Smooth muscle cell (in vitro differentiated cells): Measurements from ENCODE around the gene ZNF516. TPM values are rescaled to one million over a fixed set of nuclear protein-coding genes. Genes with fewer than 3 reads are reported as not detected.

Experiments
- DNase-seq: peaks from one replicate; lab custom pipeline; 2025; ENCODE audit not compliant: unreplicated experiment; lab: John Stamatoyannopoulos, UW
- H2AFZ ChIP-seq: fragments of 200-600 bp; sonication (generic); 2 replicates; pipeline ENCODE4 v1.6.0; 2016; ENCODE audit warnings: antibody characterized with exemption, low read depth, mild to moderate bottlenecking
- H3F3A ChIP-seq: fragments of 200-600 bp; sonication (generic); 2 replicates; pipeline ENCODE4 v1.6.0; 2017; ENCODE audit warnings: antibody characterized with exemption, low read depth
- H3K27ac ChIP-seq: fragments of 200-600 bp; sonication (generic); 2 replicates; pipeline ENCODE4 v1.5.1; 2016; ENCODE audit warnings: low read depth, mild to moderate bottlenecking
- H3K27me3 ChIP-seq: fragments of 200-600 bp; sonication (generic); 2 replicates; pipeline ENCODE4 v1.6.1; 2016; ENCODE audit warnings: low read depth, mild to moderate bottlenecking
- H3K36me3 ChIP-seq: fragments of 200-600 bp; sonication (generic); 2 replicates; pipeline ENCODE4 v1.5.1; 2016; ENCODE audit warnings: low read depth
- H3K4me1 ChIP-seq: fragments of 200-600 bp; sonication (generic); 2 replicates; pipeline ENCODE4 v1.5.1; 2016; ENCODE audit warnings: low read depth
- H3K4me2 ChIP-seq: fragments of 200-600 bp; sonication (generic); 2 replicates; pipeline ENCODE4 v1.6.0; 2016; ENCODE audit warnings: mild to moderate bottlenecking
- H3K4me3 ChIP-seq: fragments of 200-600 bp; sonication (generic); 2 replicates; pipeline ENCODE4 v1.5.1; 2016; ENCODE audit warnings: mild to moderate bottlenecking
- H3K79me2 ChIP-seq: fragments of 200-600 bp; sonication (generic); 2 replicates; pipeline ENCODE4 v1.6.0; 2016; ENCODE audit warnings: low read depth, mild to moderate bottlenecking
- H3K9ac ChIP-seq: fragments of 200-600 bp; sonication (generic); 2 replicates; pipeline ENCODE4 v1.6.0; 2016; ENCODE audit warnings: low read depth
- H3K9me3 ChIP-seq: fragments of 200-600 bp; sonication (generic); replicated peaks from 2 replicates; pipeline ENCODE4 v1.5.1; 2016; ENCODE audit warnings: low read depth
- H4K20me1 ChIP-seq: fragments of 200-600 bp; sonication (generic); 2 replicates; pipeline ENCODE4 v1.6.0; 2016; ENCODE audit warnings: low read depth
- WGBS: methylation state at CpG from one replicate; pipeline ENCODE4 v1.1.7; 2016; ENCODE audit warnings: low lambda C conversion rate; 5-methylcytosine and 5-hydroxymethylcytosine counted together
- polyA plus RNA-seq: library from polyadenylated mRNA; unstranded; fragments of >200 nt; fragmentation: Nextera tagmentation; extraction: Ambion mirVana; gene quantifications from 2 replicates; pipeline ENCODE4 v1.2.1, GENCODE V29; 2016
- total RNA-seq: library from RNA; depleted of rRNA; stranded (reverse); fragments of >200 nt; gene quantifications from 2 replicates; pipeline ENCODE4 v1.2.3, GENCODE V29; 2014
- TF ChIP-seq, protein P1 (sequence below): fragments of 200-600 bp; sonication (generic); IDR thresholded peaks from 2 replicates; pipeline ENCODE4 v1.5.1; 2017; ENCODE audit warnings: borderline replicate concordance, mild to moderate bottlenecking, antibody characterized with exemption; ENCODE audit not compliant: insufficient read depth, poor library complexity, severe bottlenecking

ZNF516 gene
- total and polyA plus RNA-seq, 2 experiments from 2014 or later: 15.6 to 24.2 TPM

DNA sequence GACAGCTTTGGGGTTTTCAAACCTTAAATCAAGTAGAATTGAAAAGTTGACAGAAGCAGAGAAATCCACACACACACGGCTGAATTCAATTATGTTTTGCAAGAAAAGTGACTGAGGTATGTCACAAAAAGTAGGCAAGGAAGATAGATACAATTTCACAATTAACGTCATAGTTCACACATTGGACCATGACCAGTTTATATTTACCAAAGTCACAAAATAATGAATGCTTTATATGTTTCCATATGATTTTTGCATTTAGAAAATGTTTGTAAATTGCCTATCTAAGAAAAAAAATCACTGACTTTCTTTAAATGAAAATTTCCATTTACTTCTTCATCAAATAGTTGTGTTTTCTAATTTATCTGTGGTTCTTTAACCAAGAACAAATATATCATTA, 29.4 kb upstream of the ZNF516 start:
- no peaks in the 10 kb centered on the region for H3K36me3 ChIP-seq
- DNase-seq: no peak
- WGBS: 90% methylated on average over 2 of the region's 2 CpGs
- no peaks in the 10 kb centered on the region for H3K9me3 ChIP-seq
- TF ChIP-seq, protein P1, sequence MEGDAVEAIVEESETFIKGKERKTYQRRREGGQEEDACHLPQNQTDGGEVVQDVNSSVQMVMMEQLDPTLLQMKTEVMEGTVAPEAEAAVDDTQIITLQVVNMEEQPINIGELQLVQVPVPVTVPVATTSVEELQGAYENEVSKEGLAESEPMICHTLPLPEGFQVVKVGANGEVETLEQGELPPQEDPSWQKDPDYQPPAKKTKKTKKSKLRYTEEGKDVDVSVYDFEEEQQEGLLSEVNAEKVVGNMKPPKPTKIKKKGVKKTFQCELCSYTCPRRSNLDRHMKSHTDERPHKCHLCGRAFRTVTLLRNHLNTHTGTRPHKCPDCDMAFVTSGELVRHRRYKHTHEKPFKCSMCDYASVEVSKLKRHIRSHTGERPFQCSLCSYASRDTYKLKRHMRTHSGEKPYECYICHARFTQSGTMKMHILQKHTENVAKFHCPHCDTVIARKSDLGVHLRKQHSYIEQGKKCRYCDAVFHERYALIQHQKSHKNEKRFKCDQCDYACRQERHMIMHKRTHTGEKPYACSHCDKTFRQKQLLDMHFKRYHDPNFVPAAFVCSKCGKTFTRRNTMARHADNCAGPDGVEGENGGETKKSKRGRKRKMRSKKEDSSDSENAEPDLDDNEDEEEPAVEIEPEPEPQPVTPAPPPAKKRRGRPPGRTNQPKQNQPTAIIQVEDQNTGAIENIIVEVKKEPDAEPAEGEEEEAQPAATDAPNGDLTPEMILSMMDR: no peak
- H3K9ac ChIP-seq: no peak overlapping the region
- no peaks in the 10 kb centered on the region for H3K79me2 ChIP-seq
- no peaks in the 10 kb centered on the region for H3F3A ChIP-seq
- peaks cover 34% of the 10 kb centered on the region for H3K4me1 ChIP-seq
- H3K27ac ChIP-seq: no peak overlapping the region
- H3K4me2 ChIP-seq: no peak overlapping the region
- no peaks in the 10 kb centered on the region for H4K20me1 ChIP-seq
- H3K27me3 ChIP-seq: no peaks in the 10 kb centered on the region
- no peak overlapping the region for H3K4me3 ChIP-seq
- no peak overlapping the region for H2AFZ ChIP-seq

DNA sequence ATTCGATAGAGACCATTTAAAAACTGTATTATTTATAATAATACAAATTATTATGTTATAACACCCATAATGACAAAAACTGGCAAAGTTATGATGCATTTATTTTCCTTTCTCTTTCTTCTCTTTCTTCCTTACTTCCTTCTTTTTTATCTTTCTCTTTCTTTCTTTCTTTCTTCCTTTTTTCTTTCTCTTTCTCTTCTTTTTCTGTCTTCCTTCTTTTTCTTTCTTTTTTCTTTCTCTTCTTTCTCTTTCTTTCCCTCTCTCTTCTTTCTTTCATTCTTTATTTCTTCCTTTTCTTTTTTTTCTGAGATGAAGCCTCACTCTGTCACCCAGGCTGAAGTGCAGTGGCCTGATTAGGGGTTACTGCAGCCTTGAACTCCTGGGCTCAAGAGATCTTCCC, 27.5 kb upstream of the ZNF516 start:
- TF ChIP-seq, protein P1: no peak
- H2AFZ ChIP-seq: peak overlapping the region; percentile 84

DNA sequence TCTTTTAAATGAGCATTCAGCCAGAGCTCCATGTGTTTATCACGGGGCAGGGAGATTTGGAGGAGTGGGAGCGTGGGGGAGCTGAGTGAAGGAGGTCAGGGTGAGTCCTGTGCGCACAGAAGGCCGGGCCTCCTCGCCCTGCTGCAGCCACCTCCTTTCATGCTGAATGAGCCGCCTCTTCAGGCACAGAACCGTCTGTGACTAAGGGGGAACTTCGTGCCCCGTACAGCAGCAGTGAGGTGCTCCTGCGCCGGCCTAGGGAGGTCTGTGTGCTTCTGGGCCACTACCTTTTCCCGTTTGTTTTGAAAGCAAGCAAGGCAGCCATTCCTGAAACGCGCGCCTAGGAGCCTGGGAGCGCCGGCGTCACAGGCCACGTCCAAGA, 27.1 kb upstream of the ZNF516 start:
- Histone ChIP-seq H3K4me1 (peaks cover 51% of the 10 kb centered on the region), H3K4me2 (peak overlapping the region; percentile 13), H4K20me1 (no peaks in the 10 kb centered on the region), H3F3A (no peaks in the 10 kb centered on the region), H3K79me2 (no peaks in the 10 kb centered on the region), H3K36me3 (no peaks in the 10 kb centered on the region), H3K9ac (no peak overlapping the region), H2AFZ (peak overlapping the region; percentile 84), H3K4me3 (no peak overlapping the region), H3K27ac (no peak overlapping the region), H3K9me3 (no peaks in the 10 kb centered on the region), H3K27me3 (no peaks in the 10 kb centered on the region)
- TF ChIP-seq, protein P1: no peak
- WGBS: 51% methylated on average over 19 of the region's 19 CpGs
- DNase-seq: no peak

More for the DNA sequence above, 27.5 kb upstream of the ZNF516 start:
- H3F3A ChIP-seq: no peaks in the 10 kb centered on the region
- H4K20me1 ChIP-seq: no peaks in the 10 kb centered on the region
- peaks cover 48% of the 10 kb centered on the region for H3K4me1 ChIP-seq
- no peaks in the 10 kb centered on the region for H3K79me2 ChIP-seq
- H3K4me2 ChIP-seq: peak overlapping the region; percentile 13
- no peak overlapping the region for H3K27ac ChIP-seq
- H3K9ac ChIP-seq: no peak overlapping the region
- no peaks in the 10 kb centered on the region for H3K9me3 ChIP-seq
- no peaks in the 10 kb centered on the region for H3K27me3 ChIP-seq
- no peak overlapping the region for H3K4me3 ChIP-seq
- no peak for DNase-seq
- H3K36me3 ChIP-seq: no peaks in the 10 kb centered on the region
- 84% methylated on average over 1 of the region's 1 CpG for WGBS

DNA sequence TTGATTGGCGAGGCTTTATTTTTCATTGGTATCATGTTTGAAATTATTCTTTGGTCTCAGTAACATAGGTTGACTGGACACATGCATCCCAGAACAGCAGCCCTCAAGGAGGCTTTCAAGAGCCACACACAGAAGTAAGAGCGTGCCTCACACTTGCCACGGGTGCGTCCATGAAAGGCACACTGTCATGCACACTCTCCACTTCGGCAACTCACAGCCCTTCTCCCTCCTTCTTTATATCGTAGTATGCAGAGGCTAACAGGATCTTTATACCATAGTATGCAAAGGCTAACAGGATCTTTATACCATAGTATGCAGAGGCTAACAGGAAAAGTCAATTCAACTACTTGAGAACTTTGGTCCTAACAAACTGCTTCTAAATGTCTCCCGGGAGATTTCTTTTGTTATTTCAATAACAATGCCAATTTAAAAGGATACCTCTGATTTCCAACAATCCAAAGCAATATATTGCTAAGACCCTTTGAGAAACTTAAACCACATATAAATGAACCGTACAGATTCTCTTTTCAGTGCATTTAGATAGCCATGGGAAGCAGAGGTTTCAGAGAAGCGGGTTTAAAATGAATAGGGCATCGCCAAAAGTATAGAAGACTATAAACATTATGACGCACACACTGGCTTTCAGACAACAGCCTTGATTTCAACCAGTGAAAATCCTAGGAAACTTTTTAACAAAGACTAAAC, 26.5 kb upstream of the ZNF516 start:
- DNase-seq: no peak
- Histone ChIP-seq H3F3A (no peaks in the 10 kb centered on the region), H3K4me3 (no peak overlapping the region), H3K4me1 (peaks cover 51% of the 10 kb centered on the region), H3K9ac (no peak overlapping the region), H3K4me2 (peak overlapping the region; percentile 13), H3K9me3 (no peaks in the 10 kb centered on the region), H3K27me3 (no peaks in the 10 kb centered on the region), H3K79me2 (no peaks in the 10 kb centered on the region), H3K27ac (no peak overlapping the region), H3K36me3 (no peaks in the 10 kb centered on the region), H4K20me1 (no peaks in the 10 kb centered on the region), H2AFZ (peak overlapping the region; percentile 84)
- WGBS: 77% methylated on average over 11 of the region's 11 CpGs
- TF ChIP-seq, protein P1: no peak
